T-helper 1 cell treated with Interleukin-12 subunit alpha and Interleukin-12 subunit beta and Interleukin-4 antibody, amounts not matched to agents 30 μg/mL and 1 μg/mL, for 36 hours (primary cell): Measurements from ENCODE around the gene UNC13A.
"Not testable (repeated sequence)": the region's sequence is repeated elsewhere in the genome, so short reads cannot be mapped to it uniquely, and the experiment has no call there.

ENCODE experiments used
- H3K27ac Mint-ChIP-seq: one replicate; pipeline ENCODE4 v1.8.0; 2021; ENCODE audit warnings: mild to moderate bottlenecking, mixed read lengths
- H3K27me3 Mint-ChIP-seq: one replicate; pipeline ENCODE4 v1.8.0; 2021; ENCODE audit warnings: low read depth, mixed read lengths
- H3K36me3 Mint-ChIP-seq: one replicate; pipeline ENCODE4 v1.8.0; 2021; ENCODE audit warnings: low read depth, mixed read lengths
- H3K4me1 Mint-ChIP-seq: one replicate; pipeline ENCODE4 v1.8.0; 2021; ENCODE audit warnings: low read depth, mixed read lengths
- H3K4me3 Mint-ChIP-seq: one replicate; pipeline ENCODE4 v1.8.0; 2021; ENCODE audit warnings: mild to moderate bottlenecking, moderate library complexity, mixed read lengths
- H3K9me3 Mint-ChIP-seq: one replicate; pipeline ENCODE4 v1.8.0; 2021; ENCODE audit warnings: mixed read lengths

Gene UNC13A

GRCh38 chr19:17555480-17555928, 132.7 kb downstream of the UNC13A start, which contains the start of gene COLGALT1:
Gene COLGALT1, plus strand, starts transcription at chr19:17555649. Its CDS starts 65 bp downstream, at chr19:17555714.
- no peaks in the 10 kb centered on the region for H3K27me3 Mint-ChIP-seq
- H3K4me3 Mint-ChIP-seq = peak within 1 kb of the TSS; percentile 84
- H3K27ac Mint-ChIP-seq = peak within 1 kb of the TSS; percentile 79
- peaks cover 11% of the 10 kb centered on the region for H3K36me3 Mint-ChIP-seq
- peaks cover 15% of the 10 kb centered on the region for H3K4me1 Mint-ChIP-seq
- H3K9me3 Mint-ChIP-seq = no peaks in the 10 kb centered on the region

GRCh38 chr19:17554968-17555479, 133.1 kb downstream of the UNC13A start:
- Mint-ChIP-seq H3K36me3 (peaks cover 7% of the 10 kb centered on the region), H3K9me3 (no peaks in the 10 kb centered on the region), H3K27ac (peak overlapping the region; percentile 79), H3K4me3 (peak overlapping the region; percentile 84), H3K4me1 (peaks cover 15% of the 10 kb centered on the region), H3K27me3 (no peaks in the 10 kb centered on the region)

- H3K27ac Mint-ChIP-seq = no peak overlapping the region
- H3K4me3 Mint-ChIP-seq = no peak overlapping the region
- no peaks in the 10 kb centered on the region for H3K9me3 Mint-ChIP-seq
- peaks cover 15% of the 10 kb centered on the region for H3K4me1 Mint-ChIP-seq
- no peaks in the 10 kb centered on the region for H3K36me3 Mint-ChIP-seq
- H3K27me3 Mint-ChIP-seq = no peaks in the 10 kb centered on the region
These were observed 134.9 kb downstream of the UNC13A start for GRCh38 chr19:17553256-17553655.

DNA sequence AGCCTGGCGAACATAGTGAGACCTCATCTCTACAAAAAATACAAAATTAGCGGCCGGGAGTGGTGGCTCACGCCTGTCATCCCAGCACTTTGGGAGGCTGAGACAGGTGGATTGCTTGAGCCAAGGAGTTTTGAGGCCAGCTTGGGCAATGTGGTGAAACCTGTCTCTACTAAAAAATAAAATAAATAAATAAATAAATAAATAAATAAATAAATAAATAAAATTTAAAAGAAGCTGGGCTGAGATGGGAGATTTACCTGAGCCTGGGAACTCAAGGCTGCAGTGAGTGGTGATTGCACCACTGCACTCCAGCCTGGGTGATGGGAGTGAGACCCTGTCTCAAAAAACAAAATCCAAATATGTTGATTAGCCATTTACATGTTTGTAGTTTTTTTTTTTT, 135.4 kb downstream of the UNC13A start:
- H3K36me3 Mint-ChIP-seq, H3K9me3 Mint-ChIP-seq, H3K4me3 Mint-ChIP-seq: not testable (repeated sequence)

More for the DNA sequence above, 135.4 kb downstream of the UNC13A start:
- peaks cover 15% of the 10 kb centered on the region for H3K4me1 Mint-ChIP-seq
- not testable (repeated sequence) for H3K27ac Mint-ChIP-seq, H3K27me3 Mint-ChIP-seq
